ENCODE results near the gene PKIB.

GRCh38 chr6:122715725-122716124, 105.5 kb downstream of the PKIB start:
- TF ChIP-seq POLR2A (IDR thresholded peaks at IDR 0.05; ENCODE audit: low read length) (no peak), GATA1 (IDR thresholded peaks at IDR 0.05; ENCODE audit: low read depth, low read length) (no peak)

Data from erythroblast (primary cell).